Activated T-helper 17 cell treated with anti-CD3 and anti-CD28 coated beads, Interleukin-2, amount 50 U/mL, for 72 hours (primary cell): Measurements from ENCODE around the gene ASIC4. TPM values are rescaled to one million over a fixed set of nuclear protein-coding genes. Genes with fewer than 3 reads are reported as not detected.

Source experiments
- ATAC-seq: fragments of 150-1000 bp; cut with Tn5 transposase; replicated peaks from 2 replicates; pipeline ENCODE4 v1.10.0; 2021; ENCODE audit warnings: mild to moderate bottlenecking, moderate library complexity
- H3K27ac Mint-ChIP-seq: one replicate; pipeline ENCODE4 v1.8.0; 2022; ENCODE audit warnings: mixed read lengths
- H3K27me3 Mint-ChIP-seq: one replicate; pipeline ENCODE4 v1.8.0; 2022; ENCODE audit warnings: mixed read lengths
- H3K36me3 Mint-ChIP-seq: one replicate; pipeline ENCODE4 v1.8.0; 2022; ENCODE audit warnings: low read depth, mild to moderate bottlenecking, mixed read lengths
- H3K4me1 Mint-ChIP-seq: one replicate; pipeline ENCODE4 v1.8.0; 2022; ENCODE audit warnings: mixed read lengths
- H3K4me3 Mint-ChIP-seq: one replicate; pipeline ENCODE4 v1.8.0; 2022; ENCODE audit warnings: mild to moderate bottlenecking, mixed read lengths
- H3K9me3 Mint-ChIP-seq: one replicate; pipeline ENCODE4 v1.8.0; 2022; ENCODE audit warnings: mixed read lengths
- total RNA-seq, 2 donors: library from RNA; stranded (reverse); gene quantifications; one replicate each; pipeline ENCODE4 v1.2.3, GENCODE V29; 2022

Gene ASIC4
- total RNA-seq, 2 donors from 2014 or later, result 0.56 TPM; not detected in 1

- H3K27ac Mint-ChIP-seq, result peak overlapping the region; percentile 87
- H3K4me3 Mint-ChIP-seq, result peak overlapping the region; percentile 92
- ATAC-seq, result no peak
- peaks cover 21% of the 10 kb centered on the region for H3K4me1 Mint-ChIP-seq
- H3K27me3 Mint-ChIP-seq, result peaks cover 17% of the 10 kb centered on the region
- peaks cover 47% of the 10 kb centered on the region for H3K36me3 Mint-ChIP-seq
- no peaks in the 10 kb centered on the region for H3K9me3 Mint-ChIP-seq
Observed at GRCh38 chr2:219499555-219499954, 14.7 kb upstream of the ASIC4 start.

GRCh38 chr2:219500135-219500534 is 14.1 kb upstream of the ASIC4 start:
- peaks cover 24% of the 10 kb centered on the region for H3K4me1 Mint-ChIP-seq
- peaks cover 53% of the 10 kb centered on the region for H3K36me3 Mint-ChIP-seq
- peaks cover 12% of the 10 kb centered on the region for H3K27me3 Mint-ChIP-seq
- no peaks in the 10 kb centered on the region for H3K9me3 Mint-ChIP-seq
- peak overlapping the region; percentile 87 for H3K27ac Mint-ChIP-seq
- H3K4me3 Mint-ChIP-seq, result peak overlapping the region; percentile 92
- ATAC-seq, result no peak

- peaks cover 70% of the 10 kb centered on the region for H3K36me3 Mint-ChIP-seq
- no peak overlapping the region for H3K4me3 Mint-ChIP-seq
- no peak overlapping the region for H3K27ac Mint-ChIP-seq
Observed at GRCh38 chr2:219501849-219502248, 12.4 kb upstream of the ASIC4 start.

GRCh38 chr2:219502618-219503017 is 11.7 kb upstream of the ASIC4 start:
- H3K36me3 Mint-ChIP-seq, result peaks cover 77% of the 10 kb centered on the region
- no peak overlapping the region for H3K4me3 Mint-ChIP-seq
- no peak overlapping the region for H3K27ac Mint-ChIP-seq
- H3K9me3 Mint-ChIP-seq, result no peaks in the 10 kb centered on the region
- peaks cover 24% of the 10 kb centered on the region for H3K4me1 Mint-ChIP-seq
- ATAC-seq, result no peak
- H3K27me3 Mint-ChIP-seq, result peaks cover 4% of the 10 kb centered on the region

More at GRCh38 chr2:219501849-219502248, 12.4 kb upstream of the ASIC4 start:
- no peak for ATAC-seq
- peaks cover 5% of the 10 kb centered on the region for H3K27me3 Mint-ChIP-seq
- peaks cover 24% of the 10 kb centered on the region for H3K4me1 Mint-ChIP-seq
- H3K9me3 Mint-ChIP-seq, result no peaks in the 10 kb centered on the region

GRCh38 chr2:219505585-219505984 is 8.7 kb upstream of the ASIC4 start:
- Mint-ChIP-seq H3K4me3 (no peak overlapping the region), H3K4me1 (peaks cover 21% of the 10 kb centered on the region), H3K9me3 (no peaks in the 10 kb centered on the region), H3K27me3 (peaks cover 15% of the 10 kb centered on the region), H3K27ac (no peak overlapping the region), H3K36me3 (peaks cover 71% of the 10 kb centered on the region)
- ATAC-seq, result no peak

GRCh38 chr2:219506153-219506801 is 8.0 kb upstream of the ASIC4 start:
- Mint-ChIP-seq H3K4me1 (peaks cover 21% of the 10 kb centered on the region), H3K27me3 (peaks cover 22% of the 10 kb centered on the region), H3K9me3 (no peaks in the 10 kb centered on the region), H3K27ac (no peak overlapping the region), H3K36me3 (peaks cover 67% of the 10 kb centered on the region), H3K4me3 (no peak overlapping the region)
- no peak for ATAC-seq

GRCh38 chr2:219506802-219507526 is 7.3 kb upstream of the ASIC4 start:
- no peak overlapping the region for H3K4me3 Mint-ChIP-seq
- no peaks in the 10 kb centered on the region for H3K9me3 Mint-ChIP-seq
- H3K36me3 Mint-ChIP-seq, result peaks cover 60% of the 10 kb centered on the region
- H3K27me3 Mint-ChIP-seq, result peaks cover 27% of the 10 kb centered on the region
- H3K27ac Mint-ChIP-seq, result no peak overlapping the region
- no peak for ATAC-seq
- H3K4me1 Mint-ChIP-seq, result peaks cover 18% of the 10 kb centered on the region

GRCh38 chr2:219507581-219508443 is 6.5 kb upstream of the ASIC4 start:
- no peaks in the 10 kb centered on the region for H3K9me3 Mint-ChIP-seq
- no peak overlapping the region for H3K27ac Mint-ChIP-seq
- H3K4me1 Mint-ChIP-seq, result peaks cover 18% of the 10 kb centered on the region
- H3K36me3 Mint-ChIP-seq, result peaks cover 51% of the 10 kb centered on the region
- H3K4me3 Mint-ChIP-seq, result no peak overlapping the region
- ATAC-seq, result no peak
- H3K27me3 Mint-ChIP-seq, result peaks cover 33% of the 10 kb centered on the region

GRCh38 chr2:219508444-219508734 is 5.9 kb upstream of the ASIC4 start:
- H3K36me3 Mint-ChIP-seq, result peaks cover 46% of the 10 kb centered on the region
- H3K9me3 Mint-ChIP-seq, result no peaks in the 10 kb centered on the region
- H3K27me3 Mint-ChIP-seq, result peaks cover 38% of the 10 kb centered on the region
- no peak for ATAC-seq
- no peak overlapping the region for H3K27ac Mint-ChIP-seq
- H3K4me3 Mint-ChIP-seq, result no peak overlapping the region
- peaks cover 21% of the 10 kb centered on the region for H3K4me1 Mint-ChIP-seq

- Mint-ChIP-seq H3K36me3 (peaks cover 38% of the 10 kb centered on the region), H3K27ac (no peak overlapping the region), H3K4me1 (peaks cover 28% of the 10 kb centered on the region), H3K27me3 (peaks cover 46% of the 10 kb centered on the region), H3K4me3 (peak overlapping the region; percentile 34), H3K9me3 (no peaks in the 10 kb centered on the region)
- ATAC-seq, result peak; percentile 45
Observed at GRCh38 chr2:219508971-219509779, 5.1 kb upstream of the ASIC4 start.

GRCh38 chr2:219509780-219510511 is 4.3 kb upstream of the ASIC4 start:
- peaks cover 30% of the 10 kb centered on the region for H3K36me3 Mint-ChIP-seq
- no peak overlapping the region for H3K27ac Mint-ChIP-seq
- ATAC-seq, result peak; percentile 79
- no peaks in the 10 kb centered on the region for H3K9me3 Mint-ChIP-seq
- H3K27me3 Mint-ChIP-seq, result peaks cover 47% of the 10 kb centered on the region
- H3K4me3 Mint-ChIP-seq, result peak overlapping the region; percentile 34
- H3K4me1 Mint-ChIP-seq, result peaks cover 23% of the 10 kb centered on the region

- Mint-ChIP-seq H3K27ac (no peak overlapping the region), H3K4me3 (peak overlapping the region; percentile 34), H3K36me3 (peaks cover 23% of the 10 kb centered on the region), H3K9me3 (no peaks in the 10 kb centered on the region), H3K27me3 (peaks cover 49% of the 10 kb centered on the region), H3K4me1 (peaks cover 23% of the 10 kb centered on the region)
- no peak for ATAC-seq
Observed at GRCh38 chr2:219510512-219511135, 3.7 kb upstream of the ASIC4 start.
